NCI-H1694 treated with DMSO at 0.1 percent for 48 hours (cell line): ENCODE data around the gene CYP1A2.
"Not testable (repeated sequence)": the region's sequence is repeated elsewhere in the genome, so short reads cannot be mapped to it uniquely, and the experiment has no call there.

Source experiments
- DNase-seq: peaks from one replicate; lab custom pipeline; 2025; lab: John Stamatoyannopoulos, UW

CYP1A2 gene, protein sequence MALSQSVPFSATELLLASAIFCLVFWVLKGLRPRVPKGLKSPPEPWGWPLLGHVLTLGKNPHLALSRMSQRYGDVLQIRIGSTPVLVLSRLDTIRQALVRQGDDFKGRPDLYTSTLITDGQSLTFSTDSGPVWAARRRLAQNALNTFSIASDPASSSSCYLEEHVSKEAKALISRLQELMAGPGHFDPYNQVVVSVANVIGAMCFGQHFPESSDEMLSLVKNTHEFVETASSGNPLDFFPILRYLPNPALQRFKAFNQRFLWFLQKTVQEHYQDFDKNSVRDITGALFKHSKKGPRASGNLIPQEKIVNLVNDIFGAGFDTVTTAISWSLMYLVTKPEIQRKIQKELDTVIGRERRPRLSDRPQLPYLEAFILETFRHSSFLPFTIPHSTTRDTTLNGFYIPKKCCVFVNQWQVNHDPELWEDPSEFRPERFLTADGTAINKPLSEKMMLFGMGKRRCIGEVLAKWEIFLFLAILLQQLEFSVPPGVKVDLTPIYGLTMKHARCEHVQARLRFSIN

DNA sequence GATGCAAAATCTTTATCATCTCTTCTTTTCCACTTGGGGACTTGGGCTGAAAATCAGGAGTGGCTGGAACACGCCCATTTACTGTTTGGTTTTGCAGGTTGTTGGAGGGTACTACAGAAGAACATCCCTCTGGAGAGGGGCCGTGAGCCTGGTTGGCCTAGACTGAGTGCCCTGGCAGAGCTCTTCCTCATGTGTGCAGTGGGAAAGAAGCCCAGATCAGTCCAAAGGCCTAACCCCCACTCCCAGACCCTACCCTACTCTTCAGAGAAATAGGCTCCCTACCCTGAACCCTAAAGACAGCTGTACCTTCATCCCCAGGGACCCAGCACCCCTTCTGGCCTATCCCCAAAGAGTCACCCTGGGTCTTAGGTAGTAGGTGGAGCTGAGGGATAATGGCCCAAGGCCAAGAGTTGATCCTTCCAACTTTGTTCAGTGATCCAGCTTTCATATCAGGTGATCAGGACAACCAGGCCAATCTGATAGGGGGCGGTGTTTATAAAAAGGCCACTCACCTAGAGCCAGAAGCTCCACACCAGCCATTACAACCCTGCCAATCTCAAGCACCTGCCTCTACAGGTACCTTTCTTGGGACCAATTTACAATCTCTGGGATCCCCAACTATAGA lies at the start of gene CYP1A2:
Gene CYP1A2, plus strand, starts transcription at position 524 of the 625 bp plus-strand sequence. CDS start 894 bp downstream, outside the sequence.
- no peak for DNase-seq

DNA sequence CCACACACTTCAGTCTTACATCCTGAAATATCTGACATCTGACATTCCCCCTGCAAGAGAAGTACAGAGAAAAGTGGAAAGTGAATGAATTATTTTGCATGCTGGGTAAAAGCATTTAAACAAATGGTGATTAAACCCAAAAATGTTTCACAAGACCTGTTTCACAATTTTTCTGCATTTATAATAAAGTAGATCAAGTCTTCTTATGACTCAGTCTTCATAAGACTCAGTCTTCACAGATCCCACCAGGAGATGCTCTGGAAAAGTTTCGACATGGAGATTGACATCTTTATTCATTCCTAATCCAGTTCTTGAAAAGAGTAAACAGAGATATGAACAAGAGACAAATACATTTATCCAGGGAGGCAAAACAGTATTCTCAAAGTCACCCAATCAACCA lies 39.6 kb upstream of the CYP1A2 start:
- no peak for DNase-seq

DNA sequence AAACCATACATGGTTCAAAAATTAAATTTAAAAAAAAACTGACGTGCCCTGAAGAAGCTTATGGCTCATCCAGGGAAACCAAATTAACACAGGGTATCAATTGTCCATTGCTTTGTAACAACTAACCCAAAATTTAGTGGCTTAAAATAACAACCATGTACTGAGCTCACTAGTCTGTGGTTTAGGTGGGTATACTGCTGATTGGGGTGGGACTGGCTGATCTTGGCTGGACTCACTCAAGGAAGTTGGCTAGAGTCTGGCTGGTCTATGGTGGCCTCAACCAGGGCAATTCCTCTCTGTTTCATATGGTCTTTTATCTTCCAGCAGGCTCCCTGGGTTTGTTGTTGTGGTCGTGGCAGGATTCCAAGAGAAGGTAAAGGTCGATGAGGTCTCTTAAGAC lies 38.8 kb upstream of the CYP1A2 start:
- no peak for DNase-seq

DNA sequence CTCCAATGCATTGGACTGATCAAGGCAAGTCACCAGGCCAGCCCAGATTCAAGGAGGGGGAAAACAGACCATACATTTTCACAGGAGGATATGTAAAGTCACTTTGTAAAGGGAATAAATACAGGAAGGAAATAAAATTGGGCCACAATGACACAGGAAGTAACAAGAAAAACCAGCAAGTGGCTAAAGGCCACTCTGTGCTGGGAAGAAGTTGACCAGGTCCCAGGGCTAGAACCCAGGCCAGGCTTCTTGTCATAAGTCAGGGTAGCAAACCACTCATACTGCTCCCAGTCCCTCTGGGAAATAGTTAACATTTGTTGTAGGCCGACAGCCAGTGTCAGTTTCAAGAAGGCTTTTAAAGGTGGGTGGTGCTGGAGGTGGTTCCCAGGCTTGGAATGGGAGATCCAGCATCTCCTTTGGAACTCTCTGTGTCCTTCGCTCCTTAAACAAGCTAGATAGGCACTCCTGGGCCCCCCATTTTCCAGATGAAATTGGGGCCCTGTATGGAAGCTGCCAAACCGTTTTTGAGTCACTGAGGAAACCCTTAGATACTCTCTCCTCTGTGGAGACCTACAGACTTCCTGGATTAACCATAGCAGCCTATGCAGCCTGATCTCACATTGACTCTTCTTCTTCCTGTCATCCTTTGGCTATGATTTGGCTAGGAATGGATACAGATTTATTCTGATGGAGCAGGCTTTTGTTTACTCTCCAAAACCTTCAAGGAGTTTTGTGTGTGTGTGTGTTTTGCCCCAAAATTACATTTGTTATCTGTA lies 38.1 kb upstream of the CYP1A2 start:
- no peak for DNase-seq

DNA sequence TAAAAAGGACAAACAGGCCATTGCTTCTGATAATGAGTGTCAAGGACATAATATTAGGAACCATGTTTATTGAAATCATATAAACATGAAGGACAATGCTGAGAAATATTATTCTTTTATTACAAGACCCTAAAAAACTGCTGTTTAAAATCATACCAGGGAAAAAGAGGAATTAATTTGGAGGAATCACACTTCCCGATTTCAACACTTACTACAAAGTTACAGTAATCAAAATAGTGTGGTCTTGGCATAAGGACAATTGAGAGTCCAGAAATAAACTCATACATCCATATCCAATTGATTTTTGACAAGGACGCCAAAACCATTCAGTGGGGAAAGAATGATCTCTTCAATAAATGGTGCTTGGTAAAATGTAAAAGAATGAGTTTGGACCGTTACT lies 36.3 kb upstream of the CYP1A2 start:
- no peak for DNase-seq

DNA sequence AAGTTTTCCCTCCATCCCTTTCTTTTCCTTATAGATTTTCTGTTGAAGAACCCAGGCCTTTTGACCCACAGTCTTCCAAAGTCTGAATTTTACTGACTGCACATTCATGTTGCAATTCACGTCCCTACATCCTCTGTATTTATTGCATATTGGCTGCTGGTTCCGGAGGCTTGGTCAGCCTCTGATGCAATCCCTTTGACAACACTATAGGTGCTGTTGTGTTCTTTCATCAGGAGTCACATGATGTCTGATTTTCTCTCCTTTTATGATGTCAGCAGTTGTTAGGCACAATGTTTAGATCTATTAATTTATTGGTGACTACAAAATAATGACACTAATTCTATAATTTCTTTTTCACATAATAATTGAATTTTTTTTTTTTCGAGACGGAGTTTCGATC lies 32.0 kb upstream of the CYP1A2 start:
- DNase-seq = no peak

DNA sequence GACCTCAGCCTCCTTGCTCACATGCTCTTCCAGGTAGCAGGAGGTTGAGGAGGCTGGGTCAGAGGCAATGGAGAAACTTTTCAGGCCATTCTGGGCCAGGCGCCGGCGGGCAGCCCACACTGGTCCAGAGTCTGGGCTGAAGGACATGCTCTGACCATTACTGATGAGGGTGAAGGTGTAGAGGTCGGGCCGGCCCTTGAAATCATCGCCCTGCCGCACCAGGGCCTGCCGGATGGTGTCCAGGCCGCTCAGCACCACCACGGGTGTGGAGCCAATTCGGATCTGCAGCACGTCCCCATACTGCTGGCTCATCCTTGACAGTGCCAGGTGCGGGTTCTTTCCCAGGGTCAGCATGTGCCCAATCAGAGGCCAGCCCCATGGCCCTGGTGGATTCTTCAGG lies 26.1 kb upstream of the CYP1A2 start:
- DNase-seq = no peak

DNA sequence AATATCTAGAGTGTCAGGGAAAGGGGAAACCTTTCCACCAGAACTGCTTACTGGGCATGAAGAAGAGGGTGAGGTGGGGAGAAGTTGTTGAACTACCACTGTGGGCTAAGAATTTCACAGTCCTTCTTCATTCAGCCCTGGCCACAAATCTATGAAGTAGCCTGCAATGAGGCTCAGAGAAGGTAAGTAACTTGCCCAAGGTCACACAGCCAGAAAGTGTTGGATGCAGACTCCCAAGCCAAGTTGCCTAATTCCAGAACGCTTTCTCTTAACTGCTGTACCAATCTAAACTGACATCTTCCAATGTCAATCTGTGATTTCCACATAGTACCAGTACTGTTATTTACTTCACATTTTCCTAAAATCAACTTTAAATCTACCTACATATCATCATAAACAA lies 25.5 kb upstream of the CYP1A2 start:
- DNase-seq = no peak

DNA sequence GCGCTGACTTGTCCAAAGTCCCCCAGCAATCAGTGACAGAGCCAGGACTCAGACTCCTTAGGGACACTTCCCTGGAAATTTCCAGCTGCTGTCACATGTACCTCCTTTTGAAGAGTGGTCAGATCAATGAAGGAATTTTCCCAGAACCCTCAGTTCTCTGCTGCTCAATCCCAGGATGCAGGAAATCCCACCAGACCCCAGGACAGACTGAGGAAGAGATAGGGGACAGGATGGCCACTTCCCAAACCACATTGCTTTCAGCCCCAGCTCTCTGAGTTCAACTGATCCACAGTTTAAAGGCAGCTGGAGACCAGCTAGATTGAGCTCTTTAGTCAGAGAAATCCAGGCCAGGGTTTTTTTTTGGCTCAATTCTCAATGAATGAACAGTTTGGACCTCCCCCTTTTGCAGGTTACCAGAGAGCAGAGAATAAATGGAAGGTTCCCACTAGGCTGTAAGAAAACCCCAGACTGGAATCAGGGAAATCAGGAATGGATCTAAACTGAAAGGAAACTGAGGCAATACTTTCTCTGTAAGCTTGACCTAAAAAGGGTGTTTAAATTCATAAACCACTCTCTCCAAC lies 24.8 kb upstream of the CYP1A2 start:
- DNase-seq = peak; percentile 52

DNA sequence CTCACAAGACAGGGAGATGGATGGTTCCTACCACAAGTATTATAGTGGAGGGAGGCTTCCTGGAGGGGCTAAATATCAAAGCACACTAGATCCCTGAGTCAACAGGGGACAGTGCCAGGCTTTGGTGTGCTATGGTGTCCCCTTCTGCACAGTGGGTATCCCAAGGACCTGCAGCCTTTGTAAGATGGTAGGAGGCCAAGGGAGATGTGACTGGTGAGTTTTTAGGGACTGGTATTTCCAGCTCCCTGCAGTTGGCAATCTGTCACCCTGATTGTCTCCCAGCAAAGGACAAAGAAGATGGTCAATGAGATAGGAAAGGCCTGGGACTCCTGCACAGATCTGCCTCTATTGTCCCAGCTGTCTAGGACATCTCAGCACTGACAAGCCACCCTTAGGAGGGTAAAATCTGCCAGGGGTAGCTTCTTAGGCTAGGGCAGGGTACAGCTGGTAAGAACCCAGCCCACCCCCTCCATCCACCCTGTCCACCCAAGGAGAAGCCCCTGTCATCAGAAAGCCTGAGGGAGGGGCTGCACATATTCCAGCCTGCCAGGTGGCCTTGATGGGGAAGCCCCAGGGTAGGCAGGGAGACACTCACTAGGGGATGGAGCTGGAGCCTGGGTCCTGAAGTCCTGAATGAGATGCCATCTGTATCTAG lies 23.9 kb upstream of the CYP1A2 start:
- DNase-seq = no peak

DNA sequence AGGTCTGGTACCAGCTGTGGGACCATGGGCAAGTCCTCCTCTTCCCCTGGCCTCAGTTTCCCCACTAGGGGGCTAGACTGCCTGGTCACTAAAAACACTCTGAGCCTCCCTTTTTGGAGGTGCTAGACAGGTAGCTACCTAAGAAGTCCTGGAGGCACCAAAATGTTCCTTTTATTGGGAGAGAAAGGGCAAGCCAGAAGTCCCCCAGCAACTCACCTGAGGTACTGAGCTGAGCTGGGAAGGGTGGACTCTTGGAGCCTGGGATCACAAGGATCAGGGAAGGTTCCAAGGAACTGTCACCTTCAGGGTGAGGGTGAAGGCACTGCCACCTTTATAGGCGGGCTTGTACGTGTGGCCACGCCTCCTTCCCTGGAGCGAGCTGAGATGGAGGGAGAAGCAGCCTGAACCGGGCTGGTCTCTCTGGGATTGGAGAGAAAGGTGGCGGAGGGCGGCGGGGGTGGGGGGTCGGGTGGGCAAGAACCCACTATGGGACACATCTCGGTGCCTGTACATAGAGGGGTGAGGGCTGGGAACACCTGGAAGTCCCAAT lies 23.3 kb upstream of the CYP1A2 start, which contains the start of gene CYP1A1:
Gene CYP1A1, minus strand, starts transcription at position 304 of the 550 bp plus-strand sequence. CDS start 2,431 bp downstream, outside the sequence.
- DNase-seq = no peak

DNA sequence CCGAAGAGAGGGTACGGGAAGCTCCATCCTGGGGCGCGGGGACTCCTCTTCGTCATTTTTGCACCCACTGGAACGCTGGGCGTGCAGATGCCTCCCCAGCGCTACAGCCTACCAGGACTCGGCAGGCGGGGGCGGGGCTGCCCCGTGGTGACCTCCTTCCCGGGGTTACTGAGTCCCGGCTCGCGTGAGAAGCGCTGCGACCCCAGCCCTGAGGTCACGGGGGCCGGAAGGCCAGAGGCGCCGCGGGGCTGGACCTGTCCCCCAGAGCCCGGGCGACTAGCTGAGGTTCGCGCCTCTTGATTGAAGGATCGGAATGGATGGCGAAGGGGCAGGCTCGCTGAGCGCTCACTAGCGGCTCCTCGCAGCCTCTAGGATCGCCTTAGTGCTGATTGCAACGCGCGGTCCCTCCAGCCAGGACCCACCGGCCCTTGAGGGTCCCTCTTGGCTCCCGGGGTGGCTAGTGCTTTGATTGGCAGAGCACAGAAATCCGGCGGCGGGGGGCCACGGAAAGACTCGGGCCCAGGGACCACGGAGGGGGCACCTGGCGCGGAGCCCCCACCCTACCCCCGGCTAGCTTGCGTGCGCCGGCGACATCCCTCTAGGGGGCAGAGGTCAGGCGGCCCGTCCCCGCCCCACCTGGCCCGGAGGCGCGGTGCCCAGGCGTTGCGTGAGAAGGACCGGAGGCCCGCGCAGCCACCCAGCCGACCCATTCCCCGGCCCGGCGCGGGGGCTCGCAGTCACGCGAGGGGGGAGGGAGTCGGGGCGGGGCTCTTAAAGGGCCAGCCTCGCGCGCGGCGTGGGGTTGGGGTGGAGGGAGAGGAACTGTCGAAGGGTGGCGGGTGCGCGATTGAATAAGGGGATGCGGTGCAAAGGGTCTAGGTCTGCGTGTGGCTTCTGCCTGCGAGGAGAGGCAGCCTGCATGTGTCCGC lies 22.5 kb upstream of the CYP1A2 start:
- DNase-seq = no peak

DNA sequence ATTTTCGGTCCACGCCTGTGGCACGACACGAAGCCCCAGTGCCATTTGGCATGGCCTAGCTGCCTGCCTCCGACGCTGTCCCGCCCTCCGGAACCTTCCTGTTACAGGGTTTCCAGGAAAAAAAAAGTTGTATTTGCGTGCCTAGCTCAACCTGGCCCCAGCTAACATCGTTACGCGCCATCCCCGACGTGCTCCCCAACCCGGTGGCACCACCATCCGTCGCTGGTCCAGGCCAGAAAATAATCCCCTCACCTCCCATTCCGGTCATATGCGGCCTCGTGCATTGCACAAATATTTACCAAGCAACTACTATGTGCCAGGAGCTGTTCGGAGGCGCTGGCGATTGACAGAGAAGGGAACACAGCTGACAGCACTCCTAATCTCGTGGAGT lies 21.9 kb upstream of the CYP1A2 start:
- DNase-seq = no peak

DNA sequence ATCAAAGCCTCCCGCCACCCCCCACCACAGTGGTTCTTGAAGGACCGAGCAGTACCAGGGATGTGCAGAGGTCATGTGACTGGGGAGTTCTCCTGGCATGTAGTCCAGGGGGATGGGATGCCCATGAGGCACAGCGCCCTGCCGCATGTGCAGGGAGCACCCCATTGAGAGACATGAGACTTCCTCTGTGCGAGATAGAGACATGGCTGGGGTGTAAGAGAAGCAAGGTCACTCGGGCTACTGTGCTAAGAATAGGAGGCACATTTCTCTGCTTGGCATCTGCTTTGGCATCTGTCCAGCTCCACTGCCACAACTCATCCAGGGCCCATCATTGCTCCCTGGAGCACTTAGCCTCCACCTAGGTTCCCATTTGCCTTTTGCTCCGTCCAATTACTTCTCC lies 20.9 kb upstream of the CYP1A2 start:
- DNase-seq = no peak

DNA sequence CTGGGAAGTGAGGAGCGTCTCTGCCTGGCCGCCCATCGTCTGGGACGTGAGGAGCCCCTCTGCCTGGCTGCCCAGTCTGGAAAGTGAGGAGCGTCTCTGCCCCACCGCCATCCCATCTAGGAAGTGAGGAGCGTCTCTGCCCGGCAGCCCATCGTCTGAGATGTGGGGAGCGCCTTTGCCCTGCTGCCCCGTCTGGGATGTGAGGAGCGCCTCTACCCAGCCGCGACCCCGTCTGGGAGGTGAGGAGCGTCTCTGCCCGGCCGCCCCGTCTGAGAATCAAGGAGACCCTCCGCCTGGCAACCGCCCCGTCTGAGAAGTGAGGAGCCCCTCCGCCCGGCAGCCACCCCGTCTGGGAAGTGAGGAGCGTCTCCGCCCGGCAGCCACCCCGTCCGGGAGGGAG lies 19.9 kb upstream of the CYP1A2 start:
- DNase-seq = not testable (repeated sequence)

DNA sequence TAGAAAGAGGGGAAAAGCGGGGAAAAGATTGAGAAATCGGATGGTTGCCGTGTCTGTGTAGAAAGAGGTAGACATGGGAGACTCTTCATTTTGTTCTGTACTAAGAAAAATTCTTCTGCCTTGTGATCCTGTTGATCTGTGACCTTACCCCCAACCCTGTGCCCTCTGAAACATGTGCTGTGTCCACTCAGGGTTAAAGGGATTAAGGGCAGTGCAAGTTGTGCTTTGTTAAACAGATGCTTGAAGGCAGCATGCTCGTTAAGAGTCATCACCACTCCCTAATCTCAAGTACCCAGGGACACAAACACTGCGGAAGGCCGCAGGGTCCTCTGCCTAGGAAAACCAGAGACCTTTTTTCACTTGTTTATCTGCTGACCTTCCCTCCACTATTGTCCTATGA lies 19.3 kb upstream of the CYP1A2 start:
- DNase-seq = not testable (repeated sequence)

DNA sequence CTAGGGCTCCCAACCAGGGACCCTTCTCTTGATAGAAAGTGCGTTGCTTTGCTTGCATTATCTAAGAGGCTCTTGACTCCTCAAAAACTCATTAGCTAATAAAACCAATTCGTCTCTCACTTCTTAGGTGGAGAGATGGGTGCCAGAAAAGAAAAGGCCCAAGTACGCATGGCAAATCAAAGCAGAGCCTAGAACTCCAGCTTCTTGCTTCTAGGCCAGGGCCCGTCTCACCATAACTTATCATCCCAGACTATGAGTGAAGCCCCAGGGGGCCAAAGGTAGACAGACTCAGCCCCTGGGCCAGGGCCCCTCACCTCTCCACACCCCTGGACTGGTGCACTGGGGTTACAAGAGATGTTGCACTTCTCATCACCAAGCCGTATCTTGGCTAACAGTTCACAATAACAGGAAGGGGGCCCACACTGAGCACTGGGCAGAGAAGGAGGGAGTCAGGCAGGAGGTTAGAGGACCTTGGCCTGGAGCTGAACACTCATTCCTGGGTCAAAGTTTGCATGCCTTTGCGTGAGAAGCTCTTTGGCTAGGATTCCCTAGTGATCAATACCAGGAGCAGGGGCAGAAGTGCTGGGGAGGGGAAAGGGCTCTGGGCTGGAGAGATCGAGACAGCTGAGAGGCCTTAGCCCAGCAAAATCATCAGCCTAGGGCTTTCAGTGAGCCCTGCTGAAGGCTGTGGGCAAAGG lies 17.9 kb upstream of the CYP1A2 start:
- no peak for DNase-seq

DNA sequence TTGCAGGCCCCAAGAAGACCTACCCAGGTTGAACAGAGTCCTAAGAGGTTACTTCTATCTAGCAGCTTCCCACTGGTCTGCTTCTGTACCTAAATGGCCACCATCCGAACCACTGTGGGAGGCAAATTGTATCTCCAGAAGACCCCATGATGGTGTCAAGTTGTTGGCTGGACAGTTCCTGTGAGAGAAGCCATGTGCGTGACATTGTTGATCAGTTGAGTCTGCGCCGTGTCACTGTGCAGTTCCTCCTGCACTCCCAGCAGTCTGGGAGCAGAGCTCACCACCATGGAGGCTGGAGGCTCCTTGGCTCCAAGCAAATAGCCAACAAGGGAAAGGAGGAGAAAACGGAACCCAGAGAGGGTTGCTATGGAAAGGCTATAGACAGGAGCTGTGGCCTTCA lies 15.8 kb upstream of the CYP1A2 start:
- DNase-seq = no peak

DNA sequence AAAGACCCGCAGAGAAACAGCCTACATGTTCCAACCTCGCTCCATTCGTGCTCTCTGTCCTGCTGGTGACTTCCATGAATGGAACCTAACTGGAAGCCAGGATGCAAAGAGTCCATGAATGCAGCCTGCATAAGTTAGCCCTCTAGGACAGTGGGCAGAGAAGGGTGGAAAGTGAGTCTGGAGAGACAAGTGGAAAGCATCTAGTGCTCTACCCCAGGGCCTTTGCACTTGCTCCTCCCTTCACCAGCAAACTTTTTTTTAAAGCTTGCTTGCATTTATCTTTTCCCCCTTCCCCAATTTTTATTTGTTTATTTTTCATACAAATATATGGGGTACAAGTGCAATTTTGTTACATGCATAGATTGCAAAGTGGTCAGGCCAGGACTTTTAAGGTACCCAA lies 15.4 kb upstream of the CYP1A2 start:
- no peak for DNase-seq

DNA sequence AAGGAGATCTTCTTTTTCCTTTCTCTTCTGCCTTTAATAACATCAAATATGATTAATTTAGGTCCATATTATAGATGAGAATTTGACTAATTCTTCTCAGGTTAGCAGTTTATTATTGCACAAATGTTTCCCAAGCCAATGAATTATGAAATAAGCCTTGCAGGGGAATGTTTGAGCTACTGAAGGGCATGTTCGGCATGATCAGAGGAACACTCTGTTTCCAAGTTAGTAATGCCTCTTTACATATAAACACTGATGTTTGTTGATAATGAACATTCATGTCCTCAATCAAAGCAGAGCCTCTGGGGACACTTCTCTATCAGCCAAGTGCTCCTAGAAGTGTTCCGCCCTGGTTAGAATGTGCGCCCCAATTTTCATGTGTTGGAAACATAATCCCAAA lies 13.3 kb upstream of the CYP1A2 start:
- no peak for DNase-seq
